HepG2 (cell line): ENCODE measurements around the gene GLG1. TPM values are rescaled to one million over a fixed set of nuclear protein-coding genes. Genes with fewer than 3 reads are reported as not detected.

Source experiments
- ATAC-seq: fragments of 200-7000 bp; cut with Tn5 transposase; 3 replicates; pipeline ENCODE4 v1.9.1; 2020; ENCODE audit warnings: mild to moderate bottlenecking, moderate library complexity
- BruUV-seq: library from RNA; stranded (reverse); fragments of 400-500 nt; replicated peaks from 2 replicates; lab custom pipeline; 2021; lab: Mats Ljungman, UMichigan
- CTCF ChIA-PET: fragments of 300-600 bp; formaldehyde crosslinking; extraction: SDS; loops from one replicate; lab custom pipeline; 2021; ENCODE audit warnings: low total read pairs, inconsistent platforms, low intra/inter-chr PET ratio; lab: Yijun Ruan, JAX
- POLR2A ChIA-PET: fragments of 350-600 bp; sonication (Branson Sonifier 250); formaldehyde crosslinking; loops from one replicate; lab custom pipeline; 2020; ENCODE audit warnings: antibody characterized with exemption, inconsistent platforms; lab: Yijun Ruan, JAX
- DNase-seq: peaks from one replicate; pipeline ENCODE4 v3.0.0-alpha.2; 2015; ENCODE audit warnings: low spot score
- FAIRE-seq: peaks from 3 replicates; lab custom pipeline; 2011; peaks lifted over from hg19 to GRCh38; lab: Jason Lieb, UNC
- H2AFZ ChIP-seq: one replicate; pipeline ENCODE4 v1.6.1; 2011; ENCODE audit warnings: low read length, inconsistent platforms
- H3K27ac ChIP-seq: fragments of 300-600 bp; 3 replicates; pipeline ENCODE4 v1.8.0; 2011; ENCODE audit warnings: mixed run types, mild to moderate bottlenecking, mixed read lengths, low read length, inconsistent platforms; ENCODE audit not compliant: insufficient read depth; ENCODE audit errors: extremely low read length
- H3K27me3 ChIP-seq, 2 experiments: fragments of 200-600 bp in 1 of 2; 2 replicates in 1 of 2; 3 replicates in 1 of 2; pipeline versions ENCODE4 v1.6.0 to v1.8.0; 2011; ENCODE audit warnings: low read length in 2 of 2, mild to moderate bottlenecking in 2 of 2, moderate library complexity in 2 of 2, inconsistent platforms in 1 of 2; ENCODE audit not compliant: insufficient read depth in 2 of 2, control insufficient read depth in 1 of 2
- H3K36me3 ChIP-seq, 2 experiments: fragments of 200-600 bp in 1 of 2; replicated peaks in 1 of 2; 2 replicates in 1 of 2; 3 replicates in 1 of 2; pipeline versions ENCODE4 v1.5.1 to v1.8.0; 2011; ENCODE audit warnings: low read length in 2 of 2, inconsistent platforms in 1 of 2; ENCODE audit not compliant: insufficient read depth in 2 of 2, control insufficient read depth in 1 of 2
- H3K4me1 ChIP-seq: 2 replicates; pipeline ENCODE4 v1.5.1; 2012; ENCODE audit warnings: low read length, inconsistent platforms; ENCODE audit not compliant: insufficient read depth
- H3K4me2 ChIP-seq: 2 replicates; pipeline ENCODE4 v1.6.0; 2011; ENCODE audit warnings: low read depth, low read length, inconsistent platforms
- H3K4me3 ChIP-seq, 3 experiments: fragments of 200-600 bp in 1 of 3; sonication (generic), shearing (Covaris generic) in 1 of 3; replicated peaks in 1 of 3; 2 replicates each; pipeline ENCODE4 v1.5.1; 2011 to 2016; ENCODE audit warnings: low read length in 3 of 3, inconsistent platforms in 2 of 3, low read depth in 2 of 3, mild to moderate bottlenecking in 2 of 3, control low read depth in 1 of 3, mixed read lengths in 1 of 3; ENCODE audit not compliant: insufficient read depth in 1 of 3
- H3K79me2 ChIP-seq: one replicate; pipeline ENCODE4 v1.6.1; 2011; ENCODE audit warnings: low read length, inconsistent platforms; ENCODE audit not compliant: insufficient read depth
- H3K9ac ChIP-seq: 2 replicates; pipeline ENCODE4 v1.6.0; 2011; ENCODE audit warnings: mild to moderate bottlenecking, low read depth, low read length, inconsistent platforms; ENCODE audit not compliant: insufficient read depth
- H3K9me3 ChIP-seq: 2 replicates; pipeline ENCODE4 v1.5.1; 2012; ENCODE audit warnings: mild to moderate bottlenecking, low read length
- H4K20me1 ChIP-seq: 2 replicates; pipeline ENCODE4 v1.6.0; 2011; ENCODE audit warnings: inconsistent platforms, mild to moderate bottlenecking, low read length, moderate library complexity; ENCODE audit not compliant: insufficient read depth
- AGO1 ChIP-seq: fragments of 200-400 bp; formaldehyde crosslinking; IDR thresholded peaks from 2 replicates; pipeline ENCODE4 v1.6.1; 2017; ENCODE audit warnings: mild to moderate bottlenecking, low read depth, low read length, moderate library complexity; ENCODE audit not compliant: poor library complexity, severe bottlenecking
- ARID2 ChIP-seq: sonication (generic); formaldehyde crosslinking; IDR thresholded peaks from 2 replicates; pipeline ENCODE4 v1.8.1; 2022; ENCODE audit warnings: mild to moderate bottlenecking, missing genetic modification reagents, borderline replicate concordance
- ATF3 ChIP-seq: sonication (generic); formaldehyde crosslinking; IDR thresholded peaks from 2 replicates; pipeline ENCODE4 v1.4.0; 2020; ENCODE audit warnings: missing genetic modification reagents
- ATF4 ChIP-seq, 2 experiments: fragments of 450-650 bp in 1 of 2; sonication (generic) in 1 of 2; formaldehyde crosslinking; IDR thresholded peaks; 2 replicates each; pipeline versions ENCODE4 v1.5.0 to v1.8.0; 2020 to 2022; ENCODE audit warnings: mild to moderate bottlenecking in 1 of 2, missing genetic modification reagents in 1 of 2
- DNMT1 ChIP-seq: sonication (generic); formaldehyde crosslinking; IDR thresholded peaks from 2 replicates; pipeline ENCODE4 v1.5.1; 2020; ENCODE audit warnings: mild to moderate bottlenecking, missing genetic modification reagents
- HCFC1 ChIP-seq: fragments of 150-350 bp; IDR thresholded peaks from 2 replicates; pipeline ENCODE4 v1.6.1; 2014; ENCODE audit warnings: low read depth, low read length
- HNRNPH1 ChIP-seq: fragments of 200-400 bp; formaldehyde crosslinking; optimal IDR thresholded peaks from 2 replicates; pipeline ENCODE3; 2017; ENCODE audit warnings: mild to moderate bottlenecking, low read depth, low read length
- PHF5A ChIP-seq: IDR thresholded peaks from one replicate; pipeline ENCODE4 v1.6.1; 2018; ENCODE audit warnings: low read depth, missing genetic modification reagents; ENCODE audit not compliant: unreplicated experiment
- SP2 ChIP-seq: sonication (generic); formaldehyde crosslinking; IDR thresholded peaks from 2 replicates; pipeline ENCODE4 v1.5.1; 2020; ENCODE audit warnings: mild to moderate bottlenecking, missing genetic modification reagents
- TARDBP ChIP-seq: sonication (generic); formaldehyde crosslinking; IDR thresholded peaks from 2 replicates; pipeline ENCODE4 v1.8.0; 2022; ENCODE audit warnings: mild to moderate bottlenecking, missing genetic modification reagents
- THRA ChIP-seq: sonication (generic); formaldehyde crosslinking; IDR thresholded peaks from 2 replicates; pipeline ENCODE4 v1.4.0; 2020; ENCODE audit warnings: missing genetic modification reagents, borderline replicate concordance
- ZBTB21 ChIP-seq: sonication (generic); formaldehyde crosslinking; IDR thresholded peaks from 2 replicates; pipeline ENCODE4 v1.4.0; 2020; ENCODE audit warnings: missing genetic modification reagents
- ZFY ChIP-seq: sonication (generic); formaldehyde crosslinking; IDR thresholded peaks from 2 replicates; pipeline ENCODE4 v1.4.0; 2020; ENCODE audit warnings: missing genetic modification reagents
- ZNF235 ChIP-seq: sonication (generic); formaldehyde crosslinking; IDR thresholded peaks from 2 replicates; pipeline ENCODE4 v1.8.1; 2023; ENCODE audit warnings: mild to moderate bottlenecking, missing genetic modification reagents, borderline replicate concordance
- ZNF296 ChIP-seq: sonication (generic); formaldehyde crosslinking; conservative IDR thresholded peaks from 2 replicates; pipeline ENCODE4 v1.5.0; 2020; ENCODE audit warnings: mild to moderate bottlenecking, missing genetic modification reagents
- ZNF432 ChIP-seq: sonication (generic); formaldehyde crosslinking; IDR thresholded peaks from 2 replicates; pipeline ENCODE4 v1.5.0; 2020; ENCODE audit warnings: missing genetic modification reagents, mild to moderate bottlenecking, borderline replicate concordance
- ZNF543 ChIP-seq: sonication (generic); formaldehyde crosslinking; IDR thresholded peaks from 2 replicates; pipeline ENCODE4 v1.4.0; 2020; ENCODE audit warnings: mild to moderate bottlenecking, missing genetic modification reagents
- ZNF570 ChIP-seq: sonication (generic); formaldehyde crosslinking; IDR thresholded peaks from 2 replicates; pipeline ENCODE4 v1.4.0; 2020; ENCODE audit warnings: mild to moderate bottlenecking, missing genetic modification reagents, borderline replicate concordance
- ZNF598 ChIP-seq: sonication (generic); formaldehyde crosslinking; IDR thresholded peaks from 2 replicates; pipeline ENCODE4 v1.5.1; 2020; ENCODE audit warnings: mild to moderate bottlenecking, missing genetic modification reagents, borderline replicate concordance
- ZNF777 ChIP-seq: sonication (generic); formaldehyde crosslinking; IDR thresholded peaks from 2 replicates; pipeline ENCODE4 v1.4.0; 2020; ENCODE audit warnings: missing genetic modification reagents
- WGBS: methylation state at CpG from one replicate; pipeline ENCODE4 v1.1.6; 2017; ENCODE audit warnings: low lambda C conversion rate; 5-methylcytosine and 5-hydroxymethylcytosine counted together
- in situ Hi-C: cut with HindIII; loops from 2 replicates; pipeline ENCODE4 v1.10.0; 2017; ENCODE audit warnings: low pct_unique_long_range_greater_than_20kb; ENCODE audit not compliant: extremely low pct_ligation_motif_present
- intact Hi-C: fragments of 100-400 bp; cut with micrococcal nuclease; formaldehyde crosslinking; loops from one replicate; pipeline ENCODE4 v1.10.0; 2022; ENCODE audit not compliant: unreplicated experiment
- polyA plus RNA-seq, 8 experiments: library from polyadenylated mRNA; depleted of rRNA in 3 of 8; stranded (reverse) in 7 of 8; unstranded in 1 of 8; fragments of >200 nt; fragmentation: Illumina TruSeq in 4 of 8; extraction: Trizol in 4 of 8; gene quantifications; 2 replicates each; pipeline versions ENCODE4 v1.2.1 to v1.2.3, GENCODE V29; 2011 to 2016; ENCODE audit warnings: low read depth in 4 of 8, missing spikeins in 1 of 8, mixed read lengths in 1 of 8; ENCODE audit not compliant: insufficient read depth in 1 of 8
- total RNA-seq, 5 experiments: library from RNA; depleted of rRNA; stranded (reverse); fragments of >200 nt; fragmentation: Illumina TruSeq; extraction: Trizol; gene quantifications; 2 replicates each; pipeline ENCODE4 v1.2.3, GENCODE V29; 2016; ENCODE audit warnings: low read depth in 1 of 5

The GLG1 gene
- total and polyA plus RNA-seq, 2 of the 13 experiments (the other 11 are each of a cell fraction or from before 2014, with no cell fraction given), result 87.7 to 141 TPM

DNA sequence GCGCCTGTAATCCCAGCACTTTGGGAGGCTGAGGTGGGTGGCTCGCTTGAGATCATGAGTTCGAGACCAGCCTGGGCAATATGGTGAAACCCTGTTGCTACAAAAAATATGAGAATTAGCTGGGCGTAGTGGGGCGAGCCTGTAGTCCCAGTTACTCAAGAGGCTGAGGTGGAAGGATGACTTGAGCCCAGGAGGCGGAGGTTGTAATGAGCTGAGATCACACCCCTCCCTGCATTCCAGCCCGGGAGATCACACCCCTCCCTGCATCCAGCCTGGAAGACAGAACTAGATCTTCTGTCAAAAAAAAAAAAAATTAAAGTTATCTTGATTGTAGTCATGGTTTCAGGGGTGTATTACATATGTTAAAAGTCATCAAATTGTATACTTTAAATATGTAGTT lies 26.8 kb upstream of the GLG1 start:
- no peak overlapping the region for H3K27ac ChIP-seq
- TF ChIP-seq ARID2 (no peak), SP2 (CRISPR knock-in tag) (no peak), ZNF235 (no peak), ZNF432 (CRISPR knock-in tag) (no peak), ZNF570 (no peak), ATF4 (CRISPR knock-in tag; IDR thresholded peaks at IDR 0.05) (no peak), ZNF598 (CRISPR knock-in tag) (no peak), ZFY (CRISPR knock-in tag) (no peak), PHF5A (no peak), AGO1 (no peak), ZNF296 (CRISPR knock-in tag) (no peak), ZNF777 (CRISPR knock-in tag) (no peak), HCFC1 (no peak), ZBTB21 (CRISPR knock-in tag) (no peak), ZNF543 (CRISPR knock-in tag) (no peak), THRA (CRISPR knock-in tag) (no peak), HNRNPH1 (no peak), DNMT1 (CRISPR knock-in tag) (no peak), ATF3 (CRISPR knock-in tag) (no peak), TARDBP (CRISPR knock-in tag) (no peak)
- TF ChIP-seq, all 625 proteins: peak for 0
- no peak for FAIRE-seq
- no peak for DNase-seq
- CTCF ChIA-PET, result no interaction called here
- POLR2A ChIA-PET, result interaction anchor here (2.6 kb wide), 1 partner anchor 27 kb away, joined by 10 read pairs; the partner anchor contains the start of gene GLG1
- Histone ChIP-seq H3K9ac (no peak overlapping the region), H3K79me2 (peaks cover 1% of the 10 kb centered on the region), H2AFZ (no peak overlapping the region), H3K4me2 (no peak overlapping the region), H4K20me1 (no peaks in the 10 kb centered on the region), H3K9me3 (no peaks in the 10 kb centered on the region), H3K36me3 (peaks cover 27 to 82% of the 10 kb centered on the region in 2 experiments), H3K4me3 (no peak overlapping the region), H3K27me3 (no peaks in the 10 kb centered on the region), H3K4me1 (peaks cover 43% of the 10 kb centered on the region)
- intact Hi-C loops (no loop called here), in situ Hi-C loops (no loop called here)
- 96% methylated on average over 7 of the region's 7 CpGs for WGBS
- no TSS peak for BruUV-seq
- no peak for ATAC-seq
